ENCODE results near the gene CLCN6.

CLCN6 gene

GRCh38 chr1:11873395-11874257 lies 67.6 kb downstream of the CLCN6 start:
- ChIA-PET POLR2A (no interaction called here), CTCF (interaction anchor here (0.6 to 0.9 kb wide), 2 partner anchors 16 to 20 kb away, joined by 3 to 4 read pairs; no protein-coding TSS in a partner anchor)
- H3K4me3 ChIP-seq (ENCODE audit: low read depth, low read length), result no peak overlapping the region
- no peak for TF ChIP-seq SCRT2 (tag by site-specific recombination; IDR thresholded peaks at IDR 0.05)
- no peak for TF ChIP-seq BCL6B (tag by site-specific recombination; IDR thresholded peaks at IDR 0.05)
- no peak for TF ChIP-seq IKZF3 (tag by site-specific recombination; IDR thresholded peaks at IDR 0.05)
- TF ChIP-seq HIC1 (tag by site-specific recombination; IDR thresholded peaks at IDR 0.05), result no peak
- no peak for TF ChIP-seq ZBTB6 (tag by site-specific recombination; IDR thresholded peaks at IDR 0.05)
- TF ChIP-seq ZEB2 (tag by site-specific recombination; IDR thresholded peaks at IDR 0.05), result no peak
- no peak for TF ChIP-seq ZNF473 (tag by site-specific recombination; IDR thresholded peaks at IDR 0.05)
- no peak for TF ChIP-seq ZNF138 (tag by site-specific recombination; IDR thresholded peaks at IDR 0.05; ENCODE audit: borderline replicate concordance)
- no peak for TF ChIP-seq ZNF202 (tag by site-specific recombination; IDR thresholded peaks at IDR 0.05; ENCODE audit: borderline replicate concordance)
- TF ChIP-seq ZSCAN18 (tag by site-specific recombination; IDR thresholded peaks at IDR 0.05), result no peak
- no peak for TF ChIP-seq ZNF544 (tag by site-specific recombination; IDR thresholded peaks at IDR 0.05)
- no peak for TF ChIP-seq ZNF394 (tag by site-specific recombination; IDR thresholded peaks at IDR 0.05; ENCODE audit: borderline replicate concordance)
- TF ChIP-seq ZNF488 (tag by site-specific recombination; IDR thresholded peaks at IDR 0.05), result no peak
- TF ChIP-seq ZNF18 (tag by site-specific recombination; IDR thresholded peaks at IDR 0.05), result no peak
- TF ChIP-seq ZNF350 (tag by site-specific recombination; IDR thresholded peaks at IDR 0.05), result no peak
- no peak for TF ChIP-seq ZNF626 (tag by site-specific recombination; IDR thresholded peaks at IDR 0.05)
- no peak for TF ChIP-seq FEZF1 (tag by site-specific recombination; IDR thresholded peaks at IDR 0.05)
- TF ChIP-seq ZNF645 (tag by site-specific recombination; IDR thresholded peaks at IDR 0.05), result no peak
- TF ChIP-seq ZNF621 (tag by site-specific recombination; IDR thresholded peaks at IDR 0.05), result no peak
- no peak for TF ChIP-seq ZFP37 (tag by site-specific recombination; IDR thresholded peaks at IDR 0.05)
- no peak overlapping the region for H3K27ac ChIP-seq (ENCODE audit: extremely low read depth, low read depth, low read length)
- H3K36me3 ChIP-seq (ENCODE audit: control insufficient read depth in 2 of 2, insufficient read depth in 1 of 2, low read length in 2 of 2), result no peaks in the 10 kb centered on the region
- H3K9me3 ChIP-seq (ENCODE audit: control insufficient read depth, insufficient read depth, low read depth, low read length), result no peaks in the 10 kb centered on the region
- no peaks in the 10 kb centered on the region for H3K4me1 ChIP-seq (ENCODE audit: control insufficient read depth, insufficient read depth, low read length)

Data from HEK293 (cell line).